ENCODE data around the gene S100A16. TPM values are rescaled to one million over a fixed set of nuclear protein-coding genes. Genes with fewer than 3 reads are reported as not detected.
A peak's percentile ranks its signal among the peaks of the same experiment; 100 is the strongest.

The S100A16 gene
- total RNA-seq, 1 experiment from 2014 or later: 196 TPM

GRCh38 chr1:153607381-153607780 is 5.6 kb downstream of the S100A16 start:
- Histone ChIP-seq H2AFZ (ENCODE audit: low read depth, low read length, poor library complexity, severe bottlenecking) (no peak overlapping the region), H3K4me2 (ENCODE audit: low read length) (peak overlapping the region; percentile 88), H3K9me2 (ENCODE audit: insufficient read depth) (no peaks in the 10 kb centered on the region), H3K27ac (ENCODE audit: low read depth, low read length) (0 out of 2 replicates have a peak overlapping the region, but pooled peaks have one; percentile 3), H3K4me3 (replicated peaks in 1 of 2; ENCODE audit: low read depth in 1 of 2, low read length in 2 of 2) (no peak overlapping the region), H3K79me2 (ENCODE audit: insufficient read depth, low read length) (peaks cover 50% of the 10 kb centered on the region), H3K9ac (ENCODE audit: low read length) (peak overlapping the region; percentile 73; the same call in 1 of the 2 replicates), H3K9me3 (ENCODE audit: control insufficient read depth in 1 of 2, insufficient read depth in 1 of 2, low read depth in 1 of 2, low read length in 2 of 2) (no peaks in the 10 kb centered on the region), H4K20me1 (ENCODE audit: insufficient read depth) (no peaks in the 10 kb centered on the region), H3K36me3 (ENCODE audit: control insufficient read depth in 1 of 2, insufficient read depth in 2 of 2, low read length in 2 of 2) (peaks cover 3 to 17% of the 10 kb centered on the region in 2 experiments; a peak in 3 of 4 replicates), H3K4me1 (ENCODE audit: control insufficient read depth in 1 of 2, insufficient read depth in 2 of 2, low read length in 2 of 2) (peaks cover 34 to 54% of the 10 kb centered on the region in 2 experiments), H3K27me3 (ENCODE audit: insufficient read depth, low read length) (no peaks in the 10 kb centered on the region)
- no peak for TF ChIP-seq SRF (IDR thresholded peaks at IDR 0.05; ENCODE audit: low read depth)
- TF ChIP-seq SIN3A (IDR thresholded peaks at IDR 0.05; ENCODE audit: low read depth): no peak
- TF ChIP-seq EZH2 (IDR thresholded peaks at IDR 0.05): no peak
- no peak for TF ChIP-seq FOSL1 (IDR thresholded peaks at IDR 0.05; ENCODE audit: low read depth)
- no peak for TF ChIP-seq POLR2A (IDR thresholded peaks at IDR 0.05; ENCODE audit: borderline replicate concordance, extremely low read depth, insufficient read depth, insufficient read length)
- no peak for TF ChIP-seq CBX3 (IDR thresholded peaks at IDR 0.05; ENCODE audit: low read depth)
- no peak for TF ChIP-seq EZH2phosphoT487 (IDR thresholded peaks at IDR 0.05; ENCODE audit: borderline replicate concordance)
- DNase-seq (ENCODE audit: low read depth, low spot score): no peak
- ATAC-seq: no peak
- ChIA-PET RAD21 (ENCODE audit: low non-redundant PET in 1 of 2, low total read pairs in 2 of 2, uncharacterized antibody in 2 of 2, unreplicated experiment in 2 of 2) (no interaction called here), POLR2A (interaction anchor here (1.0 to 2.2 kb wide), 2 partner anchors 20 to 27 kb away, joined by 6 to 8 read pairs; partner anchors contain the start of genes CHTOP and S100A13), CTCF (no interaction called here)
- intact Hi-C loops (cut with micrococcal nuclease): no loop called here
- BruUV-seq (replicated peaks): no TSS peak

- no peak overlapping the region for H3K4me3 ChIP-seq (replicated peaks in 1 of 2; ENCODE audit: low read depth in 1 of 2, low read length in 2 of 2)
- H3K36me3 ChIP-seq (ENCODE audit: control insufficient read depth in 1 of 2, insufficient read depth in 2 of 2, low read length in 2 of 2): peaks cover 3 to 17% of the 10 kb centered on the region in 2 experiments; a peak in 3 of 4 replicates
- H3K9me2 ChIP-seq (ENCODE audit: insufficient read depth): no peaks in the 10 kb centered on the region
- ChIA-PET RAD21 (ENCODE audit: low non-redundant PET in 1 of 2, low total read pairs in 2 of 2, uncharacterized antibody in 2 of 2, unreplicated experiment in 2 of 2) (interaction anchor here (0.7 kb wide), 2 partner anchors 11 to 93 kb away, joined by 3 to 4 read pairs; no protein-coding TSS in a partner anchor), CTCF (no interaction called here), POLR2A (interaction anchor here (2.2 kb wide), 1 partner anchor 28 kb away, joined by 8 read pairs; the partner anchor contains the start of gene CHTOP)
- TF ChIP-seq POLR2AphosphoS5 (IDR thresholded peaks at IDR 0.05; ENCODE audit: low read depth, low read length) (no peak; the same call in 1 of the 2 replicates), ELF1 (IDR thresholded peaks at IDR 0.05; ENCODE audit: borderline replicate concordance, low read depth) (no peak), EZH2phosphoT487 (IDR thresholded peaks at IDR 0.05; ENCODE audit: borderline replicate concordance) (no peak), CBX3 (IDR thresholded peaks at IDR 0.05; ENCODE audit: low read depth) (no peak), TCF7L2 (IDR thresholded peaks at IDR 0.05; ENCODE audit: borderline replicate concordance, extremely low read depth, insufficient read depth, insufficient read length) (no peak), RAD21 (IDR thresholded peaks at IDR 0.05; ENCODE audit: low read depth) (no peak), CTCF (IDR thresholded peaks at IDR 0.05 in 2 of 3, conservative IDR thresholded peaks at IDR 0.05 in 1 of 3; ENCODE audit: borderline replicate concordance in 1 of 3, insufficient read depth in 1 of 3, low read depth in 2 of 3, low read length in 2 of 3) (no peak), SP1 (IDR thresholded peaks at IDR 0.05; ENCODE audit: low read depth) (no peak)
- H3K4me2 ChIP-seq (ENCODE audit: low read length): no peak overlapping the region
- peaks cover 29 to 43% of the 10 kb centered on the region in 2 experiments for H3K4me1 ChIP-seq (ENCODE audit: control insufficient read depth in 1 of 2, insufficient read depth in 2 of 2, low read length in 2 of 2)
- intact Hi-C loops (cut with micrococcal nuclease): no loop called here
- peaks cover 38% of the 10 kb centered on the region for H3K79me2 ChIP-seq (ENCODE audit: insufficient read depth, low read length)
- H3K9ac ChIP-seq (ENCODE audit: low read length): no peak overlapping the region
- ATAC-seq: no peak
- no peak overlapping the region for H3K27ac ChIP-seq (ENCODE audit: low read depth, low read length)
- no peak overlapping the region for H2AFZ ChIP-seq (ENCODE audit: low read depth, low read length, poor library complexity, severe bottlenecking)
- H3K9me3 ChIP-seq (ENCODE audit: control insufficient read depth in 1 of 2, insufficient read depth in 1 of 2, low read depth in 1 of 2, low read length in 2 of 2): no peaks in the 10 kb centered on the region
- DNase-seq (ENCODE audit: low read depth, low spot score): no peak
- BruUV-seq (replicated peaks): no TSS peak
- no peaks in the 10 kb centered on the region for H4K20me1 ChIP-seq (ENCODE audit: insufficient read depth)
- H3K27me3 ChIP-seq (ENCODE audit: insufficient read depth, low read length): no peaks in the 10 kb centered on the region
These were observed 6.7 kb downstream of the S100A16 start for GRCh38 chr1:153606194-153606593.

Measured in HCT116 (cell line).